ENCODE data around the gene CPT1C.
"Not testable (repeated sequence)": the region's sequence is repeated elsewhere in the genome, so short reads cannot be mapped to it uniquely, and the experiment has no call there.

The CPT1C gene

DNA sequence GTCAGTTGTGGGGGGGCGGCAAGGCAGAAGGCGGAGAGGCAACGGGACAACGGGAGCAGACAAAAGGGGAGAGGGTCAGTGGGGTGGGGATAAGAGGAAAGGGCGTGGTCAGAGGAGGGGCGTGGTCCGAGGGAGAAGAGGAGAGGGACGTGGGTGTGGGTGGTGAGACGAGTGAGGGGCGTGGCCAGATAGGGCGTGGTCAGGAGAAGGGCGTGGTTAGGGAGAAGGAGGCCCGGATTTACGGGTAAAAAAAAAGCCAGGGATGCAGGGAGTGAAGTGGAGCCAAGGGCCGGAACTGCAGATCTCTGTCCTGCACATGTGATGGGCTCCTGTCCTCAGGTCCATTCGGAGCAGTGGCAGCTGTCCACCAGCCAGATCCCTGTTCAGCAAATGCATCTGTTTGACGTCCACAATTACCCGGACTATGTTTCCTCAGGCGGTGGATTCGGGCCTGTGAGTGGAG, 21.5 kb downstream of the CPT1C start:
- no peak for DNase-seq

DNA sequence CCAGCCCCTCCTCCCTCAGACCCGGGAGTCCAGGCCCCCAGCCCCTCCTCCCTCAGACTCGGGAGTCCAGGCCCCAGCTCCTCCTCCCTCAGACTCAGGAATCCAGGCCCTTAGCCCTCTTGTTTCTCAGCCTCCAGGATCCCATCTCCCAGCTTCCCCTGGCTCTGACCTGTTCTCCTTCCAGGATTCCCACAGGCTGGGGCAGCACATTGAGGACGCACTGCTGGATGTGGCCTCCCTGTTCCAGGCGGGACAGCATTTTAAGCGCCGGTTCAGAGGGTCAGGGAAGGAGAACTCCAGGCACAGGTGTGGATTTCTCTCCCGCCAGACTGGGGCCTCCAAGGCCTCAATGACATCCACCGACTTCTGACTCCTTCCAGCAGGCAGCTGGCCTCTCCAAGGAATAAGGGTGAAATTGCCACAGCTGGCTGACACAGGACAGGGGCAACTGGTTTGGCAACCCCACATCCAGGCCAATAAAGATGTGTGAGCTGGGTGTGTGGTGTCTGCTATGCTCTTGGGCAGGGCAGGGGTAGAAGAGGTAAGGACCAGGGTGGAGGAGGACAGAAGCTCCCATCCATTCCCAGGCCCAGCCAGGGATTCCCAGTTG, 22.4 kb downstream of the CPT1C start:
- DNase-seq = no peak

DNA sequence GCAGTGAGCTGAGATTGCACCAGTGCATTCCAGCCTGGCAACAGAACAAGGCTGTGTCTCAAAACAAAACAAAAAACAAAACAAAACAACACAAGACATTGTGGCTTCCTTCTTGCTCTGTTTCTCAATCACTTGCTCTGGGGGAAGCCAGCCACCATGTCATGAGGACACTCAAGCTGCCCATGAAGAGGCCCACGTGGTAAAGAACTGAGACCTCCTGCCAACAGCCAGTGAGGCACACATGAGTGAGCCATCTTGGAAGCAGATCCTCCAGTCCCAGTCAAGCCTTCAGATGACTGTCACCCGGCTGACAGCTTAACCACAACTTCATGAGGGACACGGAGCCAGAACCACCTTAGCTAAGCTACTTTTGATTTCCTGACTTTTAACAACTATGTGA, 25.2 kb downstream of the CPT1C start:
- no peak for DNase-seq

DNA sequence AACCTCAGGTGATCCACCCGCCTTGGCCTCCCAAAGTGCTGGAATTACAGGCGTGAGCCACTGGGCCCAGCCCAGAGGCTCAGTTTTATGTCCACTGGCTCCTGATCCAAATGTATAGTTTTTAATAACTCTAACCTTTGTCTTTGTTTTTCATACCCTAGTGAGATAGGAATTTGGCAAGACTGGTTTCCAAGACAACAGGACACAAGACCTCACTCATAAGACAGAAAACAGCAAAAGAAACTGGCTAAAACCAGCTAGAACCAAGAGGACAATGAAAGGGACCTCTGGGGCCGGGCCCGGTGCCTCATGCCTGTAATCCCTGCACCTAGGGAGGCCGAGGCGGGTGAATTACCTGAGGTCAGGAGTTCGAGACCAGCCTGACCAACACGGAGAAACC, 27.6 kb downstream of the CPT1C start:
- no peak for DNase-seq

DNA sequence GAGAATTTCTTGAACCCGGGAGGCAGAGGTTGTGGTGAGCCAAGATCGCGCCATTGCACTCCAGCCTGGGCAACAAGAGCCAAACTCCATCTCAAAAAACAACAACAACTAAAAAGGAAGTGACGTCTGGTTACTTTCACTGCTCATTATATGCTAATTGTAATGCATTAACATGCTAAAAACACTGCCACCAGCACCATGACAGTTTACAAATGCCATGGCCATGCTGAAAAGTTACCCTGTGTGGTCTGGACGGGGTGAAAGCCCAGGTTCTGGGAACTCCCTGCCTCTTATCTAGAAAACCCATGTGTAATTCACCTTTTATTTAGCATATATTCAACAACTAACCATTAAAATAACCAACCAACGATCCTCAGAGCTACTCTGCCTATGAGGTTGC, 28.1 kb downstream of the CPT1C start:
- no peak for DNase-seq

DNA sequence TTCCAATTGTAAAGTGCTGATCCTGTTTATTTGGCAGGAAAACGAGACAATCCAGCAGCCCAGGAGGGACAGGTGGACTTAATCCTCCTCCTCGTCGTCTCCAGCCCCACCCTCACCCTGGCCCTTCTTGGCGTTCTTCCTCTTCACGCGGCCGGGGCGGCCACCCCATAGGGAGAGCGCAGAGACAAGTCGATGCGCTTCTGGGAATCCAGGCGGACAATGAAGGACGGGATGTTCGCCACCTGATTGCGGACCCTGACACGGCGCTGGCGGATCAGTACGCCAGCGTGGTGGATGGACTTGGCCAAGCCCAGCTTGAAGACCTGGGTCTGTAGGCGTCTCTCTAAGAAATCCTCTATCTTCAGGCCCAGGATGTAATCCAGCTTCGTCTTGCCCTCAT, 28.5 kb downstream of the CPT1C start:
- DNase-seq = not testable (repeated sequence)

DNA sequence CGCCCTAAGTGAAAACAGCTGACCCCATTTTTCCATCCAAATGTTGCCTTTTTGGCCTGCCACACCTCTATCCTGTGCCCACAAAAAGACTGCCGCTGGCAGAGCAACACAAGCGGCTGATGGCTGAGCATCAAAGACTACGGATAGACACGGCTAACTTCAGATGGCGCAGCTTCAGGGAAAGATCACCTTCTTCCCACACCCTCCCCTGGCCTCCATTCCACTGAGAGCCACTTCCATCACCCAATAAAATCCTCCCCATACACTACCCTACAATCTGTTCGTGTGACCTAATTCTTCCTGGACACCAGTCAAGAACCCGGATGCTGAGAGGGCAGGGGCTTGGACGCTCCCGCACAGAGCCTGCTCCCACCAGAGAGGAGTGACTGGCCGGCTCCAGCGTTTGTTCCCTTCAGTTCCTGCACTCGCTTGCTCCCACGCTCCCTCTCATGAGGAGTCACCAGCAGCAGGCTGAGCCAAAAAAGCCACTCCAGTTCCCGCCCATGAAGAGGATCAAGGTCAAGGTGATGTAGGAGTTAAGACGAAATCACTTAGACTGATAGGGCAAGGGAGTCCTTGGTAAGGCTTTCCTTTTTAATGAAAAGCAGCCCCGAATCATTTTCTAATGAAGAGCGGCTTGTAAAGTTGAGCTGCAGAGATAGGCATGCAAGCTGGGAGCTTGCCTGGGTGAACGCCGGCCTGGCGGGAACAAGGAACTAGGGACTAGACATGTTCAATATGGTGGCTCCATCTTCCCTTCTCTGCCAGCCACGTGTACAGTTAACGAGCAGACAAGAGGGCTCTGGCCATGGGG, 36.5 kb downstream of the CPT1C start:
- DNase-seq = no peak

DNA sequence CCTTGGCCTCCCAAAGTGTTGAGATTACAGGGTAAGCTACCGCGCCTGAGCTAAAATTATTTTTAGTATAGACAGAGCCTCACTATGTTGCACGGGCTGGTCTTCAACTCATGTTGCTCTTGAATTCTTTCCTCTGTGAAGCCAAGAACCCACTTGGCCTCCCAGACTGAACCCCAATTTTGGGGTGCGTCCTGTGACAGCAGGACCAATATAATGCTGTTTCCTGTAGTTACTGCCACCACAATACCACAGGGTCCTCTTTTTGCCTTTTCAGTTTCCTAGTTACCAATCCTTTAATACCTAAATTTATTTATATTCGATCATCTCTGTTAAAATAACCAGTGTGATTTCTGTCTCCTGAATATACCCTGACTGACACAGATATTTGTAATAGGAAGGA, 39.2 kb downstream of the CPT1C start:
- no peak for DNase-seq

DNA sequence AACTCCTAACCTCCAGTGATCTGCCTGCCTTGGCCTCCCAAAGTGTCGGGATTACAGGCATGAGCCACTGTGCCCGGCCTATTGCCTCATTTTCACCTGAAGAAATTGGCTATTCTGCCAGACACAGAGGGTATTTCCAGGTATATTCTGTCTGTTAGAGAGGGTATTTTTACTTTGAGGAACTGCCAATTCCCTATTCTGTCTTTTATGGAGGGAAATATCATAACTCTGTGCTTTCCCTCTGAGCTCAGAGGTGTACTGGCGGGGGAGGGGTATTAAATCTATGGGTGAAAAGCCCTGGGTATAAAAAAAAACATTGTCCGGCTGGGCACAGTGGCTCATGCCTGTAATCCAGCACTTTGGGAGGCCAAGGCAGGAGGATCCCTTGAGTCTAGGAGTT, 47.4 kb downstream of the CPT1C start:
- DNase-seq = no peak

DNA sequence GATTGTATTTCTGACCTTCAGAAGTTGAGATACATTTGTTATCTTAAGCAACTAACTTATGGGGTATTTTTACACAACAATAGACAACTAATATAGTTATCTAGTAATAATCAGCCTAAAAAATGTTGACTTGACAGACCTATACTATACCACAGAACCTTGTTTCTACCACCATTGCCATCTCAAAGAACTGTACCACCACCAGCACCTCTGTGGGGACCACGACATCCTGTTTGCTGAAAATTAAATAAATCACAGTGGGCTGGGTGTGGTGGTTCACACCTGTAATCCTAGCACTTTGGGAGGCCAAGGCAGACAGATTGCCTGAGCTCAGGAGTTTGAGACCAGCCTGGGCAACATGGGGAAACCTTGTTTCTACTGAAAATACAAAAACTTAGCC, 48.2 kb downstream of the CPT1C start:
- DNase-seq = no peak

DNA sequence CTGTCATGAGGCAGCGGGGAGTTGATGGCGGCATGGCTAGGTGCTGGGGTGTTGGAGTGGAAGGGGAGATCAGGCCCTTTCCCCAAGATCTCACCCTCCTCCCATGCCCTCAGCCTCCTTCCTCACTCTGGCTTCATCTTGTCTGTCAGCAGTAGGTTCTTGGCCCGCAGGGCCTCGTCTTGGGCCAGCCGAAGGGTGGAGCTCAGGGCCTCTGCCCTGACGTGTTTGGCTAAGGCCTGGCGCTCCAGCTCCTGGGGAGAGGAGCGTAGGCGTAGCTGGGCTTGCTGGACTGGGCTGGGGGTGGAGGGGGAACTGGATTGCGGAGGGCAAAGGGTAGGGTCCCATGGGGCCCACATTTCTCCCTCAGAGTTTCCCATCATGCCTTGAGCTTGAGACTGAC, 49.0 kb downstream of the CPT1C start:
- DNase-seq = no peak

DNA sequence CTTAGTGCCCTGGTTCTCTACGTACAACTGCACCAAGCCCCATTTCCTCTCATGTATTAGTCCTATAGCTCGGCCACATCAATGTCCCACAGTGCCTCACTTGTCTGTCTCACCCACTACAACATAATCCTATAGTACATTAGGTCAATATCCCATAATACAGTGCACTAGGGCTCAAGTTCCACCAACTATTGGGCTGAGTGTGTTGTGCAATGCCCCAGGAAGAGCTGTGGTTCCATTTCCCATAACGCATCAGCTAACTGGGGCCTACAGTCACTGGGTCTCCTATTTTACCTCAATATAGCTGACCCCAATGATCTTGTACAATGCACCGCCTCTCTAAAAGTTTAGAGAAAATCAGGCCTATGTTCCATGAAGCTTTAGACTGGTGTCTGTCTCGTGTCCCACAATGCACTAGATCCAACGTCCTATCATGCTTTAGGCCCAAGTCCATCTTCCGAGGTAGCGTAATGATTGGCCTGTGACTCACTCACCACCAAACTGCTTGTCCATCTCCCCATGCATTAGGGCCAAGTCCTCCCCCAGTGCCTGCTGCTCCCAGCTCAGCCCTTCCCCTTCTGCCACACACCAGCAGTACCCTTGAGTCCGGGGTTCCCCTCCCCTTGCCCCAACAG, 50.4 kb downstream of the CPT1C start:
- no peak for DNase-seq

DNA sequence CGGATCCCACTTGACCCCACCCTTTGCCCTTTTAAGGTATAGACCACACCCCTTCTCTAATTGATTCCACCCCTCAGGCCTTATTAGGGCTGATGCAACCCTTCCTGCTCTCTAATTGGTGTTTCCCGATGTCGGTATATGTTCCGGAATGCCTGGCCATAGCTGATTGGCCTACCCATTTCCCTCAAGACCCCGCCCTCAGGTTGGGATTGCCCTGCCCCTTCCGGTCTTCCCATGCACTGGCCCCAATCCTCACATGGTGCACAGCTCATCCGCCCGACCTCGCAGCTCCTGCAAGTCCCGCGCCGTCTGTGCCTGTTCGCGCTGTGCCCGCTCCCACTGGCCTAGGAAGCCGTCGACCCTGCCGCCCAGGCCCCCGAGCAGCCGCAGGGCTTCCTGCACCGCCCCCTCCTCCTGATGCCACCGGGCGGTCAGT, 54.0 kb downstream of the CPT1C start:
- no peak for DNase-seq

DNA sequence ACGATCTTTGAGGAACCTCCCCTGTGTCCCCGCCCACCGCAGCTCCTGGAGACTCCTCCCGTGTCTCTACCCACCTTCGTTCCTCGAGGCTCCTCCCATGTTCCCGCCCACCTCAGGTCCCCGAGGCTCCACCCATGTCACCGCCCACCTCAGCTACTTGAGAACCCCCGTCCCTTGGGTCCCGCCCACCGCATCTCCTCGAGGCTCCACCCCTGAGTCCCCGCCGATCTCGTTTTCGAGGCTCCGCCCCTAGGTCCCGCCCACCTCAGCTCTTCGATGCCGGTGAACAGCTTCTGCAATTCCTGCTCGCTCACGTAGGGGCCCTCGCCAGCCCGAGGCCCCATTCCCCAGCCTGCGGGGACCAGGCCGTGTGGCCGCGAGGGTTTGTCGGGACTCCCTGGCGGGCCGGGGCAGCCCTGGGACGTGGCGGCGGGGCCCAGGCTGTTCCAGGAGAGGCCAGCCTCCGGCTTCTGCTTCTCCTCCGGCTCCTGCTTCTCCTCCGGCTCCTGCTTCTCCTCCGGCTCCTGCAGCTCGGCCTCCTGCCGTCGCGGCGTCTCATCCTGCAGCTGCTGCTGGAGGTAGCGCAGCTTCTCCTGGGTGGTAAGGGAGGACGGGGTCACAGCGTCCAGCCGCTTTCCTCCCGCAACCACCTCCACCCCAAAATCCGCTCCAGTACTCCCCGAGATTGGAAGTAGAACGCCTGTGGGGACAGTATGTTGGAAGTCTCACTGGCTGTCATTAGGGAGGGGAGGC, 55.5 kb downstream of the CPT1C start:
- no peak for DNase-seq

DNA sequence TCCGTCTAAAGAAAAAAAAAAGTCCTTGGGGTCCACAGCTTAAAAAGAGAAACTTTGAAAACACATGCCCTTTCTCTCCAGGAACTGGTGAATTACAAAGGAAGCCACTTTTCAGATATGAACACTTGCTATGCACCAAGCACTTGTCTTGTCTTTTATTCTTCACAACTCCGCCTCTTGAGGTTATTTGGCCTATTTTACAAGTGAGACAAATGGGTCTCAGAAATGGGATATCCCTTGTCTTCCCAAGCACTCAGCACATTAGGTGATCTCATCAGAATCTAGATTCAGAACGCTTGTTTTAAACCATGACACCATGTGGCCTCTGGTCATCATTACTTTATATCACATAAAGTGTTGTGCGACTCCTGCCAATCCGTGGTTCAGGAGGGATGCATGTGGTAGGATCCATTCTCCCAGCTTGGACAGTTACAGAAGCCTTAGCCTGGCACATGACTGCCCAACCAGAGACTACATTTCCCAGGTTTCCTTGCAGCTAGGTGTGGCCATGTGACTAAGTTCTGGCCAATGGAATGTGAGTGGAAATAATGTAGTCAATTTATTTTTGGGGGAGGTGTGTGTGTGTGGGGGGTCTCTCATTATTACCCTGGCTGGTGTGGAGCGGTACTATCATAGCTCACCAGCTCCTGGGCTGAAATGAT, 58.3 kb downstream of the CPT1C start:
- DNase-seq = no peak

DNA sequence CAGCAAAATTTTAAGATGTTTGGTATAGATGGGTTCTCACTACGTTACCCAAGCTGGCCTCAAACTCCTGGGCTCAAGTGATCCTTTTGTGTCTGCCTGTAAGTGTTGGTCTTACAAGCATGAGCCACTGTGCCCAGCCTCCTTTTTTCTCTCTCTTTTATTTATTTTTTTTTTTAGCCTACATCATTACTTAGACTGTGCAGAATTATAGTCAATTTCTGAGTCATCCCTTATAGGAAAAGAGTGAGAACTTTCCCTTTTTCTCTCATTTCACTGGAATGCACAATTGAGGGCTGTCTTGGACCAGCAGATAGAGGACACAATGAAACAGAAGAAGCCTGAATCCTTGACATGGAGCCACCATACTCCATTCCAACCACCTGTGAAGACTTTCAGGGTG, 58.9 kb downstream of the CPT1C start:
- DNase-seq = no peak

DNA sequence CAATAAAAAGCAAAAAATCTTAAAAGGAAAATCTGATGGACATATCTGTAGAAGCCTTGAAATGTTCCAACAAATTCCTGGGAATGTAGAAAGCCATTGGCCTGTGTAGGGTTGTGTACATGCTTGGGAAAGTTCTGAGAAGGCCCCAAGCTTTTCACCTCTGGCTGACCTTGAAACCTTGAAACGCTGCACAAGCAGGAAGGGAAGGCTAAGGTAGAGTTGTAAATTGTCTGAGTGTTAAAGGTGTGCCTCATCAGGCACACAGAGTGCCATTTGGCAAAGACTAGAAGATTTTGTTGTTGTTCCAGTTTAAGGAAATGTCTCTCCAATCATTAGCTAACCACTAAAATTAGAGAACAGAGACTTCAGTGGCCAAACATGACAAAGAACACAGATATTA, 61.8 kb downstream of the CPT1C start:
- no peak for DNase-seq

DNA sequence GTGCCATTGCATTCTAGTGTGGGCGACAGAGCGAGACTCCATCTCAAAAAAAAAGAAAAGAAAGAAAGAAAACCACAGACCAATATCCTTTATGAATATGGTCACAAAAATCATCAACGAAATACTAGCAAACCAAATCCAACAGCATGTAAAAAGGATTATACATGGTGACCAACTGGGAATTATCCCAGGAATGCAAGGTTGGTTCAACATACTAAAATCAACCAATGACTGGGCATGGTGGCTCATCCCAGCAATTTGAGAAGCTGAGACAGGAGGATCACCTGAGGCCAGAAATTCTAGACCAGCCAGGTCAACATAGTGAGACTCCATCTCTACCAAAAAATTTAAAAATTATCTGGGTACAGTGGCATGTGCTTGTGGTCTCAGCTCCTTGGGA, 65.0 kb downstream of the CPT1C start:
- DNase-seq = no peak

DNA sequence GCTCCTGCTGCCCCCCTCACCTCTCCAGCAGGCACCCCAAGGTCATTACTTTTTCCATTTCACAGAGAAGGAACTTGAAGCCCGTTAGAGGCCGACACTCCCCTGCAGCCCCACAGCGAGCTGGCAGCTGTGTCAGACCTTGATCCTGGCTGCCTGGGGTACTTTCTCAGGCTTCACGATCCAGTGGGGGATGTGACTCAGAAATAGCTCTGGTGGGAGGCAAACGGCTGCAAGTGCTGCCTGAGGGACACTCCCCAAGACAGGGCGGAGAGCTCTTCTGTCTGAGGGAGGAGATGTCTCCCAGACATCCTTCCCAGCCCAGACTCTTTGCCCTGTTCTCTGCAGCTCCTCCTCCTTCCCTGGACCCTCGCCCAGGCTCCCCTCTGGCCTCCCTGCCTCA, 67.4 kb downstream of the CPT1C start:
- no peak for DNase-seq

DNA sequence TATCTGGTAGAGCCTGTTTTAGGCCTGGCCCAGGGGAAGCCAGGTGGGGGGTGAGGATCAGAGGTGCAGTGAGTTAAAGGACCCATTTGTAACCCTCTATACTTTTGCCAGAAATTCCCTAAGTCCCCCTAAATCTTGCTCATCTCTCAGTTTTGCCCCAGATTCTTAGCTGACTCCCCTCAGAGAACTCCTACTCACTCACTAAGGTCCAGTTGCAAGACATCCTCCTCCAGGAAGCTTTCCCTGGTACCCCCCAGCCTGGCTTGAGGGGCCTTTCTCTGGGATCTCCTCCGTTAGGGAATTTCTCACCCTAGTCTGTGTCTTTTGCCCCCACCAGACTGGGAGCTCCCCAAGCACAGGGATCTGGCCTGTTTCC, 70.3 kb downstream of the CPT1C start:
- DNase-seq = no peak

DNA sequence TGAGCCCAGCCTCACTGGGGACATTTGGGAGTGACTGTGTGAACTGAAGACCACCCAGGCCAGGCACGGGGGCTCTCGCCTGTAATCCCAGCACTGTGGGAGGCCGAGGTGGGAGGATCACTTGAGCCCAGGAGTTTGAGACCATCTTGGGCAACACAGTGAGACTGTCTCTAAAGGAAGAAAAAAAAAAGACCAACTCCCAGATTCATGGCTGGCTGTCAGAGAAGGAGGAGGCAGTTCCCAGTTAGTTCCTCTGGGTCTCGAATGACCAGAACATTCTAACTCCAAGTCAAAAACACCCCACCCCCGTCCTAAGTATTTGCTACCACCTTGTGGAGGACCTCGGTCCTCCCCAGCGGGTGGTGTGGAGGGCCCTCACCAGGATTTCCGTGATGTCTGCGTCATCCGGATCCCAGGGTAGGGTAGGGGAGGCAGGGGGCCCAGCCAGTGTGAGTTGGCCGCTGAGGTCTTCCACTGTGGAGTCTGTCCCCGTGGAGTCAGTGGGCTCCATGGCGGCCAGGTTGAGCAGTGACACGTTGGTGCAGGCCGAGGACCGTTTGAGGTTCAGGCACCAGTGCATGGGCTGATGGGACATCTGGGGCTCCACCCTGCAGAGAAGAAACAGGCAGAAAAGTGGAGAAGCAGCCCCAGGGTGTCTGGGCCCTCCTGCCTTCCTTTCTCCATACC, 70.9 kb downstream of the CPT1C start:
- no peak for DNase-seq

DNA sequence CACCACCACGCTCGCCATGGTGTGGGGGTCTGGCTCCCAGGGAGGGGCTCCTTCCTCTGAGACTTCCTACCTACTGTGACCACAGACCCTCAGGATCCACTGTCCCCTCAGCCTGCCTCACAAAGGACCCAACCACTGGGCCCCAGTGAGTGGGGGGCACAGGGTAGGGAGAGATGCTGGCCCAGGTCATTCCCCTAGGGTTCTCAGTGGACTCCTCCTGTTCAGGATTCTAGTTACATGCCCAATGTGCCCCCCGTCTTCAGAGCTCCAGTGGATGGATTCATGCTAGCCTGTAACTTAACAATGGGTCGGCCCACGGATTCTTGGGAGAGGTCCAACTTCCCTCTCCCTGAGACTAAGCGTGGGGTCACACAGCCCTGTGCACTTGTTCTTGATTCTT, 72.3 kb downstream of the CPT1C start, which contains the start of gene TSKS:
Gene TSKS (minus strand): TSS at position 77 of the 400 bp plus-strand sequence. CDS start 59 bp downstream, at position 18.
- DNase-seq = no peak
